Measurements from ENCODE around the gene CNPY1.

DNA sequence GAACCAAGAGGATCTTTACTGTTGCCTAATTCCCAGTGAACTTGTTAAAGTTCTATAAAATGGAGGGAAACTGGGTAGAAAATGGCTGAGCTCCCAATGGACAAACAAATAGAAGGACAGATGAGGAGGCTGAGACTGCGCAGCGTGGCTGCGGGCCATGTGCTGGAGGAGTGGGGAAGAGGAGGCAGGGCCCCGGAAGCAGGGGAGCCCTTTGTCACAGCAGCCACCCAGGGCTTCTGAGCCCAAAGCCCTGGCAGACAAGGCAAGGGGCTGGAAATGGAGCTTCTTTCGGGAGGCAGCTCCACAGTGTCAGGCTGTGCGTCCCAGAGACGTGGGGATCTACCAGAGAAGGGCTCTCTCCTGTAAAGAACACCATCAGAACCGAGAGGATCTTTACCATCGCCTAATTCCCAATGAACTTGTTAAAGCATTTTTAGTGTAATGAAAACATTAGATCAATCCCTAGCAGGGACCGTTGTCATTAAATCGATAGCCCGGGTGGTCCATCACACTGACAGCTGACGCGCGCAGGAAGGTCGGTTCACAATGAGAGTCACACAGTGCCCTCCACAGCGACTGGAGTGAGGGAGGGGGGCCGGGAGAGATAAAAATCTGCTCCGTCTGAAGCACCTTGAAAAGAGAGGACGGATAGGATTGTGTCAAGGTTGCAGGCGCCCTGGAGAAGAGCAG is 14.0 kb upstream of the CNPY1 start:
- TF ChIP-seq, protein P1, sequence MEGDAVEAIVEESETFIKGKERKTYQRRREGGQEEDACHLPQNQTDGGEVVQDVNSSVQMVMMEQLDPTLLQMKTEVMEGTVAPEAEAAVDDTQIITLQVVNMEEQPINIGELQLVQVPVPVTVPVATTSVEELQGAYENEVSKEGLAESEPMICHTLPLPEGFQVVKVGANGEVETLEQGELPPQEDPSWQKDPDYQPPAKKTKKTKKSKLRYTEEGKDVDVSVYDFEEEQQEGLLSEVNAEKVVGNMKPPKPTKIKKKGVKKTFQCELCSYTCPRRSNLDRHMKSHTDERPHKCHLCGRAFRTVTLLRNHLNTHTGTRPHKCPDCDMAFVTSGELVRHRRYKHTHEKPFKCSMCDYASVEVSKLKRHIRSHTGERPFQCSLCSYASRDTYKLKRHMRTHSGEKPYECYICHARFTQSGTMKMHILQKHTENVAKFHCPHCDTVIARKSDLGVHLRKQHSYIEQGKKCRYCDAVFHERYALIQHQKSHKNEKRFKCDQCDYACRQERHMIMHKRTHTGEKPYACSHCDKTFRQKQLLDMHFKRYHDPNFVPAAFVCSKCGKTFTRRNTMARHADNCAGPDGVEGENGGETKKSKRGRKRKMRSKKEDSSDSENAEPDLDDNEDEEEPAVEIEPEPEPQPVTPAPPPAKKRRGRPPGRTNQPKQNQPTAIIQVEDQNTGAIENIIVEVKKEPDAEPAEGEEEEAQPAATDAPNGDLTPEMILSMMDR (conservative IDR thresholded peaks at IDR 0.05) = no peak
- TF ChIP-seq ZFX (IDR thresholded peaks at IDR 0.05) = no peak

All from C4-2B (cell line).